ENCODE measurements around the gene RBM33.

DNA sequence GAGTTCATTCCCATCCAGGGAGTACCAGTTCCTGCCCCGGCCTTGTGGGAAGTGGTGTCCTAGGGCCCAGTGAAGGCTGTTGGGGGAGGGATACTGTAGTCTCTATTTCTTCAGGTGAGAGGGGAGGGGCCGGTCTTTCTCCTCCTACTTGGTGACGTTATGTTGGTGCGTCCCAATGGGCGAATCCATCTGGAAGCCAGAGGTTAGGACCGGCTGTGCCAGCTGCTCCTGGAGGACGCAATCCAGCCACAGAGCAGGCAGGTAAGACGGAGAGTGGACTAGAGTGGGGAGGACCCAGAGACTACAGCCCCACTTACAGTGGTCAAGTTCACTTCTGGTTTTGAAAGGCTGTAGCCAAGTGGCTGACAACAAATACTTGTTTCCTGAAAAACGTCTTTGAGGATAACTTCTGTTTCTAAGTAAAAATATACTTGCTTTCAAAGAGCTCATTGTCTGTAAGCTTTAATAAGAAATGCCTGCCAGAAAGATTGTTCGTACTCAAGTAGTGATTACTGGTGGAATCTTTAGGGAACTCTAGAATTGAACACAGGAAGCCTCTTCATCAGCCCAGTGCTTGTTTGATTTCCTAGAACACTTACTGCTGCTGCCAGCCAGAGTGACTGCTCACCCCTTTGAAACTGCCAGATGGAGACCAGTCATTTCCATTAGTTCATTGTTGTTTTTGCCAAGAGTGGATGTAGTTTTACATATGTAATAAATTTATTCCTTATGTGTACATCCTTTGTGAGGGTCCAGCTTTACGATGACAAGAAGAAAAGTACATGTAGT, 25.4 kb downstream of the RBM33 start:
- TF ChIP-seq, protein P1, sequence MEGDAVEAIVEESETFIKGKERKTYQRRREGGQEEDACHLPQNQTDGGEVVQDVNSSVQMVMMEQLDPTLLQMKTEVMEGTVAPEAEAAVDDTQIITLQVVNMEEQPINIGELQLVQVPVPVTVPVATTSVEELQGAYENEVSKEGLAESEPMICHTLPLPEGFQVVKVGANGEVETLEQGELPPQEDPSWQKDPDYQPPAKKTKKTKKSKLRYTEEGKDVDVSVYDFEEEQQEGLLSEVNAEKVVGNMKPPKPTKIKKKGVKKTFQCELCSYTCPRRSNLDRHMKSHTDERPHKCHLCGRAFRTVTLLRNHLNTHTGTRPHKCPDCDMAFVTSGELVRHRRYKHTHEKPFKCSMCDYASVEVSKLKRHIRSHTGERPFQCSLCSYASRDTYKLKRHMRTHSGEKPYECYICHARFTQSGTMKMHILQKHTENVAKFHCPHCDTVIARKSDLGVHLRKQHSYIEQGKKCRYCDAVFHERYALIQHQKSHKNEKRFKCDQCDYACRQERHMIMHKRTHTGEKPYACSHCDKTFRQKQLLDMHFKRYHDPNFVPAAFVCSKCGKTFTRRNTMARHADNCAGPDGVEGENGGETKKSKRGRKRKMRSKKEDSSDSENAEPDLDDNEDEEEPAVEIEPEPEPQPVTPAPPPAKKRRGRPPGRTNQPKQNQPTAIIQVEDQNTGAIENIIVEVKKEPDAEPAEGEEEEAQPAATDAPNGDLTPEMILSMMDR (tag by site-specific recombination; IDR thresholded peaks at IDR 0.05), result no peak
- TF ChIP-seq, protein P2, sequence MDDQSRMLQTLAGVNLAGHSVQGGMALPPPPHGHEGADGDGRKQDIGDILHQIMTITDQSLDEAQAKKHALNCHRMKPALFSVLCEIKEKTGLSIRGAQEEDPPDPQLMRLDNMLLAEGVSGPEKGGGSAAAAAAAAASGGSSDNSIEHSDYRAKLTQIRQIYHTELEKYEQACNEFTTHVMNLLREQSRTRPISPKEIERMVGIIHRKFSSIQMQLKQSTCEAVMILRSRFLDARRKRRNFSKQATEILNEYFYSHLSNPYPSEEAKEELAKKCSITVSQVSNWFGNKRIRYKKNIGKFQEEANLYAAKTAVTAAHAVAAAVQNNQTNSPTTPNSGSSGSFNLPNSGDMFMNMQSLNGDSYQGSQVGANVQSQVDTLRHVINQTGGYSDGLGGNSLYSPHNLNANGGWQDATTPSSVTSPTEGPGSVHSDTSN (CRISPR knock-in tag; IDR thresholded peaks at IDR 0.05), result no peak
- TF ChIP-seq MEIS1 (CRISPR knock-in tag; IDR thresholded peaks at IDR 0.05; ENCODE audit: borderline replicate concordance) (no peak), ZNF776 (tag by site-specific recombination; IDR thresholded peaks at IDR 0.05; ENCODE audit: borderline replicate concordance) (no peak), KLF1 (tag by site-specific recombination; IDR thresholded peaks at IDR 0.05) (no peak), ZNF394 (tag by site-specific recombination; IDR thresholded peaks at IDR 0.05; ENCODE audit: borderline replicate concordance) (no peak), ZNF610 (tag by site-specific recombination; IDR thresholded peaks at IDR 0.05; ENCODE audit: borderline replicate concordance) (no peak)
- TF ChIP-seq, protein P3, sequence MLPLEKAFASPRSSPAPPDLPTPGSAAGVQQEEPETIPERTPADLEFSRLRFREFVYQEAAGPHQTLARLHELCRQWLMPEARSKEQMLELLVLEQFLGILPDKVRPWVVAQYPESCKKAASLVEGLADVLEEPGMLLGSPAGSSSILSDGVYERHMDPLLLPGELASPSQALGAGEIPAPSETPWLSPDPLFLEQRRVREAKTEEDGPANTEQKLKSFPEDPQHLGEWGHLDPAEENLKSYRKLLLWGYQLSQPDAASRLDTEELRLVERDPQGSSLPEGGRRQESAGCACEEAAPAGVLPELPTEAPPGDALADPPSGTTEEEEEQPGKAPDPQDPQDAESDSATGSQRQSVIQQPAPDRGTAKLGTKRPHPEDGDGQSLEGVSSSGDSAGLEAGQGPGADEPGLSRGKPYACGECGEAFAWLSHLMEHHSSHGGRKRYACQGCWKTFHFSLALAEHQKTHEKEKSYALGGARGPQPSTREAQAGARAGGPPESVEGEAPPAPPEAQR (tag by site-specific recombination; IDR thresholded peaks at IDR 0.05), result no peak
